Neural cell (in vitro differentiated cells): ENCODE measurements around the gene DECR2. TPM values are rescaled to one million over a fixed set of nuclear protein-coding genes. Genes with fewer than 3 reads are reported as not detected.
"Not testable (repeated sequence)": the region's sequence is repeated elsewhere in the genome, so short reads cannot be mapped to it uniquely, and the experiment has no call there.

Source experiments
- H2AFZ ChIP-seq: fragments of 200-600, 300-800 bp; sonication (generic), shearing (Covaris generic); 2 replicates; pipeline ENCODE4 v1.6.0; 2014; ENCODE audit warnings: low read depth, mild to moderate bottlenecking, antibody characterized with exemption, low read length, moderate library complexity
- H3F3A ChIP-seq: fragments of 200-600 bp; shearing (Covaris generic); 2 replicates; pipeline ENCODE4 v1.6.1; 2016; ENCODE audit warnings: mild to moderate bottlenecking, moderate library complexity, mixed read lengths, antibody characterized with exemption, low read length; ENCODE audit not compliant: insufficient read depth, poor library complexity, severe bottlenecking
- H3K27ac ChIP-seq: fragments of 200-600, 300-800 bp; sonication (generic), shearing (Covaris generic); 2 replicates; pipeline ENCODE4 v1.5.1; 2014; ENCODE audit warnings: mild to moderate bottlenecking, low read length, moderate library complexity
- H3K27me3 ChIP-seq: fragments of 300-800, 200-600 bp; sonication (generic), shearing (Covaris generic); 2 replicates; pipeline ENCODE4 v1.6.0; 2014; ENCODE audit warnings: mild to moderate bottlenecking, low read depth, low read length, moderate library complexity; ENCODE audit not compliant: insufficient read depth
- H3K36me3 ChIP-seq: fragments of 300-800, 200-600 bp; sonication (generic), shearing (Covaris generic); 2 replicates; pipeline ENCODE4 v1.5.1; 2014; ENCODE audit warnings: mild to moderate bottlenecking, antibody characterized with exemption, low read length, moderate library complexity; ENCODE audit not compliant: insufficient read depth
- H3K4me2 ChIP-seq: fragments of 300-800, 200-600 bp; sonication (generic), shearing (Covaris generic); 2 replicates; pipeline ENCODE4 v1.6.0; 2014; ENCODE audit warnings: mild to moderate bottlenecking, low read length
- H3K4me3 ChIP-seq: fragments of 300-800, 200-600 bp; sonication (generic), shearing (Covaris generic); 2 replicates; pipeline ENCODE4 v1.5.1; 2014; ENCODE audit warnings: mild to moderate bottlenecking, low read length, moderate library complexity
- H3K79me2 ChIP-seq: fragments of 200-600 bp; shearing (Covaris generic); replicated peaks from 2 replicates; pipeline ENCODE4 v1.6.0; 2014; ENCODE audit warnings: mild to moderate bottlenecking, low read length, moderate library complexity; ENCODE audit not compliant: insufficient read depth
- H3K9ac ChIP-seq: fragments of 300-800, 200-600 bp; sonication (generic), shearing (Covaris generic); 2 replicates; pipeline ENCODE4 v1.6.1; 2016; ENCODE audit warnings: mild to moderate bottlenecking, low read length, mixed read lengths
- H3K9me2 ChIP-seq: fragments of 200-600 bp; shearing (Covaris generic); 2 replicates; pipeline ENCODE4 v1.6.1; 2016; ENCODE audit warnings: mild to moderate bottlenecking, low read length, mixed read lengths; ENCODE audit not compliant: insufficient read depth
- H3K9me3 ChIP-seq: fragments of 200-600, 300-800 bp; sonication (generic), shearing (Covaris generic); 2 replicates; pipeline ENCODE4 v1.6.1; 2016; ENCODE audit warnings: mild to moderate bottlenecking, mixed run types, low read length, moderate library complexity, mixed read lengths
- H4K20me1 ChIP-seq: fragments of 200-600 bp; shearing (Covaris generic); 2 replicates; pipeline ENCODE4 v1.6.1; 2016; ENCODE audit warnings: mild to moderate bottlenecking, mixed run types; ENCODE audit not compliant: insufficient read depth
- EP300 ChIP-seq: fragments of 450-650 bp; conservative IDR thresholded peaks from 2 replicates; pipeline ENCODE4 v1.6.1; 2014; ENCODE audit warnings: antibody characterized with exemption, mild to moderate bottlenecking, moderate library complexity; ENCODE audit not compliant: poor library complexity, severe bottlenecking
- EZH2 ChIP-seq: fragments of 200-600, 300-800 bp; shearing (Covaris generic), sonication (generic); IDR thresholded peaks from 2 replicates; pipeline ENCODE4 v1.6.1; 2014; ENCODE audit warnings: antibody characterized with exemption, low read length, borderline replicate concordance, mild to moderate bottlenecking; ENCODE audit not compliant: insufficient read depth, poor library complexity, severe bottlenecking
- MXI1 ChIP-seq: fragments of 450-650 bp; conservative IDR thresholded peaks from 2 replicates; pipeline ENCODE4 v1.6.1; 2014; ENCODE audit warnings: antibody characterized with exemption, mild to moderate bottlenecking; ENCODE audit not compliant: poor library complexity, severe bottlenecking
- POLR2AphosphoS5 ChIP-seq: IDR thresholded peaks from 2 replicates; pipeline ENCODE4 v1.6.1; 2012
- RAD21 ChIP-seq: fragments of 450-650 bp; conservative IDR thresholded peaks from 2 replicates; pipeline ENCODE4 v1.6.1; 2014; ENCODE audit warnings: antibody characterized with exemption, mild to moderate bottlenecking, moderate library complexity
- SMC3 ChIP-seq: fragments of 450-650 bp; conservative IDR thresholded peaks from 2 replicates; pipeline ENCODE4 v1.6.1; 2014; ENCODE audit warnings: antibody characterized with exemption, mild to moderate bottlenecking, moderate library complexity; ENCODE audit not compliant: poor library complexity
- TAF1 ChIP-seq: IDR thresholded peaks from 2 replicates; pipeline ENCODE4 v1.6.1; 2012; ENCODE audit warnings: low read depth
- polyA plus RNA-seq: library from polyadenylated mRNA; depleted of rRNA; stranded (reverse); fragments of >200 nt; gene quantifications from 2 replicates; pipeline ENCODE4 v1.2.3, GENCODE V29; 2014
- TF ChIP-seq, protein P1 (sequence below): IDR thresholded peaks from 2 replicates; pipeline ENCODE4 v1.6.1; 2012; ENCODE audit warnings: borderline replicate concordance
- TF ChIP-seq, protein P2 (sequence below): fragments of 450-650 bp; IDR thresholded peaks from 2 replicates; pipeline ENCODE4 v1.5.1; 2014; ENCODE audit warnings: antibody characterized with exemption, mild to moderate bottlenecking, moderate library complexity; ENCODE audit not compliant: poor library complexity, severe bottlenecking

The DECR2 gene
- polyA plus RNA-seq, 1 donor from 2014 or later, result 58.8 TPM

GRCh38 chr16:386641-387156 lies 15.0 kb upstream of the DECR2 start:
- Histone ChIP-seq H3K27me3 (no peaks in the 10 kb centered on the region), H2AFZ (no peak overlapping the region), H3K9me2 (no peaks in the 10 kb centered on the region), H3K79me2 (no peaks in the 10 kb centered on the region), H3K36me3 (no peaks in the 10 kb centered on the region), H3K9me3 (no peaks in the 10 kb centered on the region), H3F3A (no peaks in the 10 kb centered on the region), H3K4me3 (no peak overlapping the region), H3K27ac (no peak overlapping the region), H3K4me2 (no peak overlapping the region), H4K20me1 (no peaks in the 10 kb centered on the region), H3K9ac (no peak overlapping the region)
- TF ChIP-seq EP300, result no peak
- TF ChIP-seq, protein P1, sequence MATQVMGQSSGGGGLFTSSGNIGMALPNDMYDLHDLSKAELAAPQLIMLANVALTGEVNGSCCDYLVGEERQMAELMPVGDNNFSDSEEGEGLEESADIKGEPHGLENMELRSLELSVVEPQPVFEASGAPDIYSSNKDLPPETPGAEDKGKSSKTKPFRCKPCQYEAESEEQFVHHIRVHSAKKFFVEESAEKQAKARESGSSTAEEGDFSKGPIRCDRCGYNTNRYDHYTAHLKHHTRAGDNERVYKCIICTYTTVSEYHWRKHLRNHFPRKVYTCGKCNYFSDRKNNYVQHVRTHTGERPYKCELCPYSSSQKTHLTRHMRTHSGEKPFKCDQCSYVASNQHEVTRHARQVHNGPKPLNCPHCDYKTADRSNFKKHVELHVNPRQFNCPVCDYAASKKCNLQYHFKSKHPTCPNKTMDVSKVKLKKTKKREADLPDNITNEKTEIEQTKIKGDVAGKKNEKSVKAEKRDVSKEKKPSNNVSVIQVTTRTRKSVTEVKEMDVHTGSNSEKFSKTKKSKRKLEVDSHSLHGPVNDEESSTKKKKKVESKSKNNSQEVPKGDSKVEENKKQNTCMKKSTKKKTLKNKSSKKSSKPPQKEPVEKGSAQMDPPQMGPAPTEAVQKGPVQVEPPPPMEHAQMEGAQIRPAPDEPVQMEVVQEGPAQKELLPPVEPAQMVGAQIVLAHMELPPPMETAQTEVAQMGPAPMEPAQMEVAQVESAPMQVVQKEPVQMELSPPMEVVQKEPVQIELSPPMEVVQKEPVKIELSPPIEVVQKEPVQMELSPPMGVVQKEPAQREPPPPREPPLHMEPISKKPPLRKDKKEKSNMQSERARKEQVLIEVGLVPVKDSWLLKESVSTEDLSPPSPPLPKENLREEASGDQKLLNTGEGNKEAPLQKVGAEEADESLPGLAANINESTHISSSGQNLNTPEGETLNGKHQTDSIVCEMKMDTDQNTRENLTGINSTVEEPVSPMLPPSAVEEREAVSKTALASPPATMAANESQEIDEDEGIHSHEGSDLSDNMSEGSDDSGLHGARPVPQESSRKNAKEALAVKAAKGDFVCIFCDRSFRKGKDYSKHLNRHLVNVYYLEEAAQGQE, result no peak
- TF ChIP-seq SMC3, result no peak
- no peak for TF ChIP-seq TAF1
- TF ChIP-seq RAD21, result peak; percentile 48
- no peak for TF ChIP-seq POLR2AphosphoS5
- no peak for TF ChIP-seq EZH2
- no peak for TF ChIP-seq MXI1
- TF ChIP-seq, protein P2, sequence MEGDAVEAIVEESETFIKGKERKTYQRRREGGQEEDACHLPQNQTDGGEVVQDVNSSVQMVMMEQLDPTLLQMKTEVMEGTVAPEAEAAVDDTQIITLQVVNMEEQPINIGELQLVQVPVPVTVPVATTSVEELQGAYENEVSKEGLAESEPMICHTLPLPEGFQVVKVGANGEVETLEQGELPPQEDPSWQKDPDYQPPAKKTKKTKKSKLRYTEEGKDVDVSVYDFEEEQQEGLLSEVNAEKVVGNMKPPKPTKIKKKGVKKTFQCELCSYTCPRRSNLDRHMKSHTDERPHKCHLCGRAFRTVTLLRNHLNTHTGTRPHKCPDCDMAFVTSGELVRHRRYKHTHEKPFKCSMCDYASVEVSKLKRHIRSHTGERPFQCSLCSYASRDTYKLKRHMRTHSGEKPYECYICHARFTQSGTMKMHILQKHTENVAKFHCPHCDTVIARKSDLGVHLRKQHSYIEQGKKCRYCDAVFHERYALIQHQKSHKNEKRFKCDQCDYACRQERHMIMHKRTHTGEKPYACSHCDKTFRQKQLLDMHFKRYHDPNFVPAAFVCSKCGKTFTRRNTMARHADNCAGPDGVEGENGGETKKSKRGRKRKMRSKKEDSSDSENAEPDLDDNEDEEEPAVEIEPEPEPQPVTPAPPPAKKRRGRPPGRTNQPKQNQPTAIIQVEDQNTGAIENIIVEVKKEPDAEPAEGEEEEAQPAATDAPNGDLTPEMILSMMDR, result peak; percentile 43

GRCh38 chr16:387761-388666 lies 13.7 kb upstream of the DECR2 start:
- H3K4me2 ChIP-seq, H2AFZ ChIP-seq: not testable (repeated sequence)

More at GRCh38 chr16:387761-388666, 13.7 kb upstream of the DECR2 start:
- not testable (repeated sequence) for H3F3A ChIP-seq, H3K27me3 ChIP-seq, H3K9me2 ChIP-seq, H3K4me3 ChIP-seq, H3K9ac ChIP-seq, H3K9me3 ChIP-seq, H3K79me2 ChIP-seq, H3K27ac ChIP-seq, H3K36me3 ChIP-seq, H4K20me1 ChIP-seq
- TF ChIP-seq, protein P2, result peak; percentile 26
